ENCODE results near the gene TMEM191B. TPM values are rescaled to one million over a fixed set of nuclear protein-coding genes. Genes with fewer than 3 reads are reported as not detected.
"Not testable (repeated sequence)": the region's sequence is repeated elsewhere in the genome, so short reads cannot be mapped to it uniquely, and the experiment has no call there.

TMEM191B gene
- total RNA-seq, 1 experiment from 2014 or later, result 9.6 TPM

GRCh38 chr22:18558939-18559338, 31.3 kb downstream of the TMEM191B start:
- intact Hi-C loops (cut with micrococcal nuclease; ENCODE audit: unreplicated experiment); H3K4me3 Mint-ChIP-seq (ENCODE audit: unreplicated experiment); BruUV-seq (replicated peaks); H3K36me3 ChIP-seq (ENCODE audit: control insufficient read depth, insufficient read depth, low read length); POLR2A ChIA-PET; H3K27me3 ChIP-seq (replicated peaks; ENCODE audit: control insufficient read depth, insufficient read depth, low read length); H3K27me3 Mint-ChIP-seq (ENCODE audit: insufficient read depth, unreplicated experiment); H3K4me3 ChIP-seq (ENCODE audit: low read depth, low read length); CTCF ChIA-PET; H3K27ac Mint-ChIP-seq (ENCODE audit: unreplicated experiment); H3K36me3 Mint-ChIP-seq (ENCODE audit: insufficient read depth, unreplicated experiment); DNase-seq; H3K9me3 ChIP-seq; H3K4me1 ChIP-seq; H3K9me3 Mint-ChIP-seq (ENCODE audit: unreplicated experiment); H3K4me1 Mint-ChIP-seq (ENCODE audit: low read depth, unreplicated experiment): not testable (repeated sequence)

DNA sequence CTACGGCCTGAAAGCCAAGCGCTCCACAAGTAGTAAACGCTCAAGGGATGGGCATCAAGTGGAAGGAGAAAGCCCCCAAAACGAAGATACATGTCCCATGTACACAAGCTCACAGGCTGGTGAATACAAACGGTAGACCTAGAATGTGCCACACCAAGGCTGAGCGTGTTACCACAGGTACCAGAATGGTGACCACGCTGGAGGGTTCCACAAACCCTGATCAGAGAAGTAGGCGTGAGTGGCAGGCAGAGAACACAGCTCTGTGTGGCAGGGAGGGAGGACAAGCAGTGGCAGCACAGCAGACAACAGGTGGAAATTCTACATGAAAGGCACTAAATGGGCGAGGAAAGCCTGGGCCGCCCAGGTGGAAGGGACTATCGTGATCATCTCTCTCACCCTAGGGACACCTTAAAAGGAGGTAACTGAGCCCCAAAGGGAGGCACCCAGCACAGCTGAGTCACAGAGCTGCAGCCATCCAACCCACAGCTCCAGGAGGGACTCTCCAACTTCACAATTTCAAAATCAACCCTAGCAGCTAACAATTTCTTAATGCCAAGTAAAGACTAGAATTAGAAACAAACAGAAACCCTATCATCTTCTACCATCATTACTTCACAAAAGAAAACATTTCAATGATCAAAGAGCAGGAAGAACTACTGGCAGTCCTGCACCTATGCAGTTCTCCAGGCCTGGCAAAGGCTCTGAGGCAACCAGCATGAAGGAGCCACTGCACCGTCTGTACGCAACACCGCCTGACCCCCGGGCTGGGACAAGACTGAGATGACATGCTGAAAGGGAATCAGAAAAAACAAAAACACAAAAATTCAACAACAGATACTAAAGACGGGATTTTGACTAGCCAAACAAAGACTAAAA, 32.7 kb downstream of the TMEM191B start:
- POLR2A ChIA-PET; H3K36me3 ChIP-seq (ENCODE audit: control insufficient read depth, insufficient read depth, low read length); H3K4me3 ChIP-seq (ENCODE audit: low read depth, low read length); DNase-seq; H3K4me3 Mint-ChIP-seq (ENCODE audit: unreplicated experiment); H3K27ac Mint-ChIP-seq (ENCODE audit: unreplicated experiment); H3K9me3 Mint-ChIP-seq (ENCODE audit: unreplicated experiment); H3K36me3 Mint-ChIP-seq (ENCODE audit: insufficient read depth, unreplicated experiment); intact Hi-C loops (cut with micrococcal nuclease; ENCODE audit: unreplicated experiment); H3K4me1 Mint-ChIP-seq (ENCODE audit: low read depth, unreplicated experiment); H3K9me3 ChIP-seq; CTCF ChIA-PET; BruUV-seq (replicated peaks); H3K27me3 ChIP-seq (replicated peaks; ENCODE audit: control insufficient read depth, insufficient read depth, low read length); H3K4me1 ChIP-seq; H3K27me3 Mint-ChIP-seq (ENCODE audit: insufficient read depth, unreplicated experiment): not testable (repeated sequence)

DNA sequence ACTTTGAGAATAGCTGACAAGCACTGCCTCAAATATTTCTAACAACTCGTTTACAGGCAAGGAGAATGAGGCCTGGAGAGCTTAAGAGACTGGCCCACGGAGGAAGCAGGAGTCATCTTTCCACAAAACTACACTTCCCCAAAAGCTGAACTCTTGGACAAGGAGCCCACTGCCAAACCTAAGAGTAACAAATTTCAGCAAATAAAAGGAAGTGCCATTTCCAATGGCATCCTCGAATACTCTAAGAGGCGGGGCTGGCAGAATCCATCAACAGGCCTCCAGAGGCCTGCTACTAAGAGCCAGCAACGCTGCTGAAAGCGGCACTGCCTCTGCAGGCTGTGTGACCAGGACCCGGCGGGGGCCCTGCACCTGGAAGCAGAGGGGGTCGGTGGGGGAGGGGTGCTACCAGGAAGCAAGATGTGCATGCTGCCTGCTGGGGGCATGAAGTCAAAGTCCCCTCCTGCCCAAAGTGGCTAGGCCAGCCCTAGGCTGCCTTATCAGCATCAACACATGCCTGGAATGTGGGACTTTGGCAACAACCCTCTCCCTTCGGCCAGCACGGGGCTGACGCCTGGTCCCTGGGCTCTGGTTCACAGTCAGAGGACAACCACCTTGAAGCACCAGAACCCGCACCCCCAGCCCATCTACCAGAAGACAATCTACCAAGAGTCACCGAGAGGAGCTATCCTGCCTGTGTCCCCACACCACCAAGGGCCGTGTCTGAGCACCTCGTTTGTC, 43.1 kb downstream of the TMEM191B start:
- H3K36me3 Mint-ChIP-seq (ENCODE audit: insufficient read depth, unreplicated experiment); H3K36me3 ChIP-seq (ENCODE audit: control insufficient read depth, insufficient read depth, low read length); POLR2A ChIA-PET; H3K4me3 ChIP-seq (ENCODE audit: low read depth, low read length); H3K4me1 Mint-ChIP-seq (ENCODE audit: low read depth, unreplicated experiment); H3K27me3 ChIP-seq (replicated peaks; ENCODE audit: control insufficient read depth, insufficient read depth, low read length); intact Hi-C loops (cut with micrococcal nuclease; ENCODE audit: unreplicated experiment); H3K27ac Mint-ChIP-seq (ENCODE audit: unreplicated experiment); BruUV-seq (replicated peaks); H3K4me3 Mint-ChIP-seq (ENCODE audit: unreplicated experiment); H3K9me3 Mint-ChIP-seq (ENCODE audit: unreplicated experiment); H3K4me1 ChIP-seq; CTCF ChIA-PET; H3K27me3 Mint-ChIP-seq (ENCODE audit: insufficient read depth, unreplicated experiment); H3K9me3 ChIP-seq: not testable (repeated sequence)
- peak in 1 of 2 experiments; percentile 12 for DNase-seq

- H3K9me3 ChIP-seq; H3K4me1 Mint-ChIP-seq (ENCODE audit: low read depth, unreplicated experiment); BruUV-seq (replicated peaks); H3K36me3 Mint-ChIP-seq (ENCODE audit: insufficient read depth, unreplicated experiment); H3K27me3 ChIP-seq (replicated peaks; ENCODE audit: control insufficient read depth, insufficient read depth, low read length); CTCF ChIA-PET; POLR2A ChIA-PET; H3K4me3 ChIP-seq (ENCODE audit: low read depth, low read length); H3K9me3 Mint-ChIP-seq (ENCODE audit: unreplicated experiment); H3K27me3 Mint-ChIP-seq (ENCODE audit: insufficient read depth, unreplicated experiment); H3K4me1 ChIP-seq; H3K36me3 ChIP-seq (ENCODE audit: control insufficient read depth, insufficient read depth, low read length); intact Hi-C loops (cut with micrococcal nuclease; ENCODE audit: unreplicated experiment): not testable (repeated sequence)
- H3K27ac Mint-ChIP-seq (ENCODE audit: unreplicated experiment), result peak overlapping the region; percentile 86
- H3K4me3 Mint-ChIP-seq (ENCODE audit: unreplicated experiment), result peak overlapping the region; percentile 73
- DNase-seq, result peak; percentile 51 to 74
Observed at GRCh38 chr22:18573483-18574164, 46.0 kb downstream of the TMEM191B start.

DNA sequence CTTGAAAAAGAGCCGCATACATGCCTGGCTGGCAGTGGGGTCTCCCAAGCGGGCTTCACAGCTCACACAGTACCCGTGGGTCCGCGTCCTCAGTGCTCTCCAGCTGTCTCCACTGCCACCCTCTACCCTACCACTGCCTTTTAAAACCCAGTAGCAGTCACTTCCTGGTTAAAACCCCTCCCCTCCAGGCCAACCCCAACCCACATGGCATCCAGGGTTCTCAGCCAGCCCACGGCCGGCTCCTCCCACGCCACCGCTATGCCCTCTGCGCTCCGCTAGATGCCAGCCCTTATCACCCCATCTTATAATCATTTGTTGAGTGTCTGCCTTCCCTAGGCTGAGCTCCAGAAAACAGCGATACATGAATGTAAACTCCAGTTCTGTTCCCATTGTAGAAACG, 47.0 kb downstream of the TMEM191B start:
- H3K9me3 Mint-ChIP-seq (ENCODE audit: unreplicated experiment); H3K27me3 ChIP-seq (replicated peaks; ENCODE audit: control insufficient read depth, insufficient read depth, low read length); DNase-seq; CTCF ChIA-PET; H3K27me3 Mint-ChIP-seq (ENCODE audit: insufficient read depth, unreplicated experiment); H3K4me3 Mint-ChIP-seq (ENCODE audit: unreplicated experiment); POLR2A ChIA-PET; BruUV-seq (replicated peaks); intact Hi-C loops (cut with micrococcal nuclease; ENCODE audit: unreplicated experiment); H3K27ac Mint-ChIP-seq (ENCODE audit: unreplicated experiment); H3K4me1 ChIP-seq; H3K9me3 ChIP-seq; H3K36me3 ChIP-seq (ENCODE audit: control insufficient read depth, insufficient read depth, low read length); H3K36me3 Mint-ChIP-seq (ENCODE audit: insufficient read depth, unreplicated experiment); H3K4me3 ChIP-seq (ENCODE audit: low read depth, low read length); H3K4me1 Mint-ChIP-seq (ENCODE audit: low read depth, unreplicated experiment): not testable (repeated sequence)

DNA sequence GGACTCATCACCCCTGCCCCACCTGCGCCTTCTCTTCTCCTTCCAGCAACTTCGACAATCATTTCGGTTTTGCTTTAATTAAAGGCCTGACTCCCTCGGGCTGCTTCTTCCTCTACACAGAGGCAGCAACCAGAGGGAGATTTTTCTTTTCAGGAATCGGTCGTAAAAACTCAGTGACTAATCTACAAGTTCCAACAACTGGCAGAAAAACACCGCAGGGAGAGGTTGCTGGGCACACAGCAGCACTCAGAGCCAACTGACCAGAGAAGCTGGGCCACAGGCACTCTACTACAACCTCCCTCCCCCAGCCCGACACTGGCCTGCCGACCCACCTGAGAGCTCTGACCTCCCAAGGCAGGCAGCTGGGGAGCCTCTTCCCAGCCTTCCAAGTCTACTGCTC, 48.1 kb downstream of the TMEM191B start:
- H3K36me3 ChIP-seq (ENCODE audit: control insufficient read depth, insufficient read depth, low read length); POLR2A ChIA-PET; H3K4me3 Mint-ChIP-seq (ENCODE audit: unreplicated experiment); H3K36me3 Mint-ChIP-seq (ENCODE audit: insufficient read depth, unreplicated experiment); BruUV-seq (replicated peaks); H3K9me3 ChIP-seq; H3K27ac Mint-ChIP-seq (ENCODE audit: unreplicated experiment); H3K4me3 ChIP-seq (ENCODE audit: low read depth, low read length); H3K4me1 ChIP-seq; H3K27me3 Mint-ChIP-seq (ENCODE audit: insufficient read depth, unreplicated experiment); H3K9me3 Mint-ChIP-seq (ENCODE audit: unreplicated experiment); H3K27me3 ChIP-seq (replicated peaks; ENCODE audit: control insufficient read depth, insufficient read depth, low read length); intact Hi-C loops (cut with micrococcal nuclease; ENCODE audit: unreplicated experiment); H3K4me1 Mint-ChIP-seq (ENCODE audit: low read depth, unreplicated experiment); CTCF ChIA-PET; DNase-seq: not testable (repeated sequence)
